Activated gamma-delta T cell treated with anti-CD3 and anti-CD28 coated beads, Interleukin-2, amount 50 U/mL, for 16 hours (primary cell): ENCODE data around the gene TYW1.
"Not testable (repeated sequence)": the region's sequence is repeated elsewhere in the genome, so short reads cannot be mapped to it uniquely, and the experiment has no call there.

Source experiments
- DNase-seq: peaks from one replicate; pipeline ENCODE4 v3.0.0-alpha.2; 2020; ENCODE audit warnings: low read depth

The TYW1 gene

DNA sequence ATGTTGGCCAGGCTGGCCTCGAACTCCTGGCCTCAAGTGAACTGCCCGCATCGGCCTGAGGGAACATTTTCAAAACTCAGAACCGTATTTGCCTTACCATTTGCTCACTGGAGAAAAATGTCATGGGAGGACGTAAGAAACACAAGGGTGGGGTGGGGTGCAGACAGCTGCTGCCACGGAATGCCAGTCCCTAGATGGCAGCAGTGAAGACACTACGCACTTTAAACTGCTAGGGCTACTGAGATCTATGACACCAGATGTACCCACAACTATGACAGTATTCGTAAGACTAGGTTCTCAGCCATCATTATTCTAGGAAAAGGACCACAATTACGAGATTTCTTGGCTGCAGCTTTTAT is 2.0 kb upstream of the TYW1 start:
- DNase-seq = peak; percentile 19

DNA sequence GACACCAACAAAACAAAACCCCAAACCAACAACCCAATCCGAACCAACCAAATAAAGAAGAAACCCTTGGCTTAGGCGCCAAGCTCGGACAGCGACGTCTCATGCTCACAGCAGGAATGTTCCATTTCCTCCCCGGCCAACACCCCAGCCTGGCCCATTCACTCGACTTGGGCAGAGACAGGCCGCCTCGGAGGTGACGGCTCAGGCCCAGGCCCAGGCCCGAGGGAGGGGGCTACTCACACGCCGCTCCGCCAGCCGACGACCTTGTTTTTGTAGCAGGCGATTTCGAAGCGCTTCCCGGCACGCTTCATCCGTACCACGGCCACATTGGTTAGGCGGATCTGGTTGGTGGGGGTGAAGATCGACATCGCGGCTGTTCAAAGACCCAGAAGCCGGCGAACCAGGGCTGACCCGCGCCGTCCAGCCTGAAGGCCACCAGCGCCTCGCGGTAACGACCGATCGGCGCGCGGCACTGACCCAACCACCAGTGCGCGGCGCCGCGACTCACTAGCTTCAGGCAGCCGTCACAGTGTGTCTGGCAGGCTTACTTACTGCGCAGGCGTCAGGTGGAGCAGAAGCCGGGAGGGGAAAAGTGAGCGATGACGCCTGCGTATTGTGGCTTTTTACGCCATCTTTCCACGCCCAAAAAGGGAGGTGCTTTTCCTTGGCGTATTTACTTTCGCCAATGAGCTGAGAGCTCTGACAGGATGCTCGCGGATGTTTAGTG is 1.4 kb upstream of the TYW1 start, which contains the start of gene SBDS:
TSS of gene SBDS (minus strand) at position 537 of the 727 bp plus-strand sequence. CDS start at position 368, 169 bp downstream.
- peak; percentile 86 for DNase-seq

GRCh38 chr7:67000601-67001258 is 4.1 kb downstream of the TYW1 start:
- not testable (repeated sequence) for DNase-seq

DNA sequence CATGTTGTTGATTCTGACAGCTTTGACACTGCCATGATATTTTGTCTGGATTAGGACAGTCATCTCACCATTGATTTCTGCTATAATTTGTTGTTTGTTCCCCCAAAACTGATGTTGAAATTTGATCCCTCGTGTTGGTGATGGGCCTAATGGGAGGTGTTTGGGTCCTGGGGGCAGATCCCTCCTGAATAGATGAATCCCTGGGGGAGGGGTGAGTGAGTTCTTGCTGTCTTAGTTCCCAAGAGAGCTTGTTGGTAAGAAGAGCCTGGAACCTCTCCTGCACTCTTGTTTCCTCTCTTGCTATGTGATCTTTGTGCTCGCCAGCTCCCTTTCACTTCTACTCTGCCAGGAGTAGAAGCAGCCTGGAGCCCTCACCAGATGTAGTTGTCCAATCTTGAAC is 7.5 kb downstream of the TYW1 start:
- DNase-seq = not testable (repeated sequence)

DNA sequence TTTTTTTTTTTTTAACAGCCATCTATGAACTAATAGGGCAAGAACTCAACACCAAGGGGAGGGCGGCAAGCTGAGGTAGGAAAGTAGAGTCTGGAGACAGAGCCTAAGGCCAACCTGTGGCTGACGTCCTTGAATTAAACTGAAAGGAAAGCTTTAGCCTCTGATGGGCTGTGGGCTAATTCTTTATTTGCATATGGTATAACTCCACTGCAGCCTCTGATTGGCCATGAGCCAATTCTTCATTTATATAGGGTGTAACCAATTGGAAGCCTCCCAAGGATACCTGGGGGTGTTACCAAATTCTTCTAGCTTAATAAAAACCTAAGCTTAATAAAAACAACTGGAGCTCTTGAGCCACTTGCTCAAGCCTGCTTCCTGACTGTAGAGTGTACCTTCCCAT is 10.3 kb downstream of the TYW1 start:
- DNase-seq = no peak

DNA sequence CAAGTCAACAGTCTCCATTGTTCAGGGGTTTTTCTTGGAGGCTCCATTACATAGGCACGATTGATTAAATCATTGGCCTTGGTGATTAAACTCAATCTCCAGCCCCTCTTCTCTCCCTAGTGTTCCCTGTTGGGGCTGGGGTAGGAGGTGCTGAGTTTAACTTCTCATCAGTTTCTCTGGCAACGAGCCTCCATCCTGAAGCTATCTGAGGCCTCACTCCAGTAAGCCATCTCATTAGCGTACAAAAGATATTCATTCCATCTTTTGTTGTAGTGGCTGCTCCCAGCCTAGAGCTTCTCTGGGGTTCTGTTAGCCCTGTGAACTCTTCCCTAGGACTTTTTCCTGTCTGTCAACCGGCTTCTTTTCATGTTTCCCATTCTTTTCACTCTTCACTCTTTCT is 11.6 kb downstream of the TYW1 start:
- DNase-seq = no peak

DNA sequence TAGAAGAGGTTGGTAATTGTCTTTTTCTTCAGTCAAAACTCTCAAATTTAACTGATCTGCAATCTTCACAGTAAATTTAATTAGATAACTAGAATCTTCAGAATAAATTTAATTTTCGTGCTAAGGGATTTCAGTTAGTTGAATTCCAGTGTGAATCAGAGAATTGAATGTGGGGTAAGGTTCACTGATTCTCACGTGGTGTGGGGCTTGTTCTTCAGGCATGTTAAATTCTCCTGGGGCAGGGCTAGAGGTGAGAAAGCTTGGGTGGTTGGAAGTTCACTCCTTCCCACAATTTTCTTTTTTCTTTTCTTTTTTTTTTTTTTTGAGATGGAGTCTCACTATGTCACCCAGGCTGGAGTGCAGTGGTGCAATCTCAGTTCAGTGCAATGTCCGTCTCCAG is 13.0 kb downstream of the TYW1 start:
- DNase-seq = not testable (repeated sequence)

DNA sequence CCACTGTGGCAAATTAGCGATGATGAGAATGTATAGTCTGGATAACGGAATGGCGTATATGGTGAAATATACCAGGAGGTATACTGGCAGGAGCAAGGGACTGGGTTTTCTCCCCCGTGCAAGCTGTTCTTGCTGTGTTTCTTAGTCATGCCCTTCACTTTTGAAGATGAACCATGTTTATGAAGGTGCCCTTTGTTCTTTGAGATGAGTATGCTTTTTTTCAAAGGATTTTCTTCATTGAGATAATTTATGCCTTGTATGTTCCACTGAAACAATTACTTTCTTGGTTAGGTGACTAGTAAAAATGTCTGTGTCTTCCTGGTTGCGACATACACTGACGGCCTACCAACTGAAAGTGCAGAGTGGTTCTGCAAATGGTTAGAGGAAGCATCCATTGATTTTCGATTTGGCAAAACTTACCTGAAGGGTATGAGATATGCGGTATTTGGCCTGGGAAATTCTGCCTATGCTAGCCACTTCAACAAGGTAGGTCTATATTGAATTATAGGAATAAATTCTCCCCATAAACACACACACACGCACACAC is 17.5 kb downstream of the TYW1 start:
- DNase-seq = not testable (repeated sequence)

DNA sequence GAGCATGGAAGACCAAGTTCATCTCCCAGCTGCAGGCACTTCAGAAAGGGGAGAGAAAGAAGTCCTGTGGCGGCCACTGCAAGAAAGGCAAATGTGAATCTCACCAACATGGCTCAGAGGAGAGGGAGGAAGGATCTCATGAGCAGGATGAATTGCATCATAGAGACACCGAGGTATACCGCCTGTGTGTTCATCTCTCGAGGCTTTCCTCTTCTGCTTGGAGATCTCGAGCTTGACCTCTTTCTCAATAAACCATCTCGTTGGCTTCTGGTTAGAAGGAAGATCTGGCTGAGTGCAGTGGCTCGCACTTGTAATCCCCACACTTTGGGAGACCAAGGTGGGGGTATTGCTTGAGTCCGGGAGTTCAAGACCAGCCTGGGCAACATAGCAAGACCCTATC is 21.3 kb downstream of the TYW1 start:
- DNase-seq = not testable (repeated sequence)

DNA sequence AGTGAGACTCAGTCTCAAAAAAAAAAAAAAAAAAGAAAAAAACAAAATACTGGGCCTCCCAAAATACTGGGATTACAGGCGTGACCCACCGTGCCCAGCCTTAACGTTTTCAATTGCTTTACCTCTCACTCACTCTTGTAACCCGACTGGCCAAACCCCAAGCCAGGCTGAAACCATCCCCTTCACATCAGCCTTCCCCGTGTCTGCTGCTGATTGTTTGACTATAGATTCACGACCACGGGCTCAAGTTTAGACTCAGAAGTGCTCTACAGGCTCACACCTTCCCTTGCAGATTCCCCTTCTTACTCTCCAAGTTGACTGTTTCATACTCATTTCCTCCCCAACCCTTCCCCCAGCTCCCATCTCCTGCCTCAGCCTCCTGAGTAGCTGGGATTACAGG is 22.3 kb downstream of the TYW1 start:
- no peak for DNase-seq

DNA sequence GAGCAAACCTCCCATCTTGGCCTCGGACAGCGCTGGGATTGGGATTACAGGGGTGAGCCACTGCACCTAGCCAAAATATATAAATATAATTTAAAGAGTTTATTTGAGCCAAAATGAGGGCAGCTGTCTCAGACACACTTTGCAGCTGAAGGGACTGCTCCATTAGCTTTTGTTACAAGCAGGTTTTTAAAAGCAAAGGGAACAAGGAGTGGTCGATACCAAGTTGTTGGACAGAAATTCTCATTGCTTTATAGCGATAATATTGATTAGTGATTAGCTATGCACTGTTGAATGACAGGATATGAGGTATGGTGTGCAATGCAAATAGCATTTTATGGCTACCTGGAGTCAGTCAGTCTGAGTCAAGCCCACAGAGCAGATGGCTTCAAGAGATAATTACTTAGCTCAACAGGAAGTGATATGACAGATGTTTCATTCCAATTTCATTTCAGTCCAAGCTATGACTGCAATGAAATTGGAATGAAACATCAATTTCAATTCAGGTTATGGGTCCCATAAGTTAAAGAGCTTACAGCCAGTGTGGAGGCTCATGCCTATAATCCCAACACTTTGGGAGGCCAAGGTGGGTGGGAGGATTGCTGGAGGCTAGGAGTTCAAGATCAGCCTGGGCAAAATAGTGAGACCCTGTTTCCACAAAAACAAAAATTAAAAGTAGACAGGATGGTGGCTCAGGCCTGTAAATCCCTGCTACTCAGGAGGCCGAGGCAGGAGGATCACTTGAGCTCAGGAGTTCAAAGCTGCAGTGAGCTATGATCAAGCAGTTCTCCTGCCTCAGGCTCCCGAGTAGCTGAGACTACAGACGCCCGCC is 23.1 kb downstream of the TYW1 start:
- no peak for DNase-seq

DNA sequence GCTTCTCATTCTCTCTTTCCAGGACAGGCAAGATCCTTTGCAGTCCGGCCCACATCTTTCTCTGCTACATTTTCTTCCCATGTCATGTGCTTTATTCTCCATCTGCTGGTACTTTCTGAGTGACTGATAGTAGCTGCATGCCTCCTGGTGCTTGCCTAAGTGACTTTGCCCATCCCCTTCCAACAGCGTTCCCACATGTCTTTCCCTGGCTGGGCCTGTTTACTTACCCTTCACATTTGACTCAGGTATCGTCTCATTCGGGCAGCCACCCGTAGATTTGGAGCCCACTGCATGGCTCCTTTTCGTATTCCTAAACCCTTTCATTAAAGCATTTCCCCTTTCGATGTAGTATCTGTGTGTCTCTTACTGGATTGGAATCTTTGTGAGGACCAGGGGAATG is 24.6 kb downstream of the TYW1 start:
- no peak for DNase-seq

GRCh38 chr7:67022511-67022910 is 25.9 kb downstream of the TYW1 start:
- DNase-seq = no peak

- not testable (repeated sequence) for DNase-seq
Measured at GRCh38 chr7:67025459-67025858, 28.8 kb downstream of the TYW1 start.

- not testable (repeated sequence) for DNase-seq
Measured at GRCh38 chr7:67031685-67032084, 35.1 kb downstream of the TYW1 start.

- no peak for DNase-seq
Measured at GRCh38 chr7:67033251-67033650, 36.6 kb downstream of the TYW1 start.

DNA sequence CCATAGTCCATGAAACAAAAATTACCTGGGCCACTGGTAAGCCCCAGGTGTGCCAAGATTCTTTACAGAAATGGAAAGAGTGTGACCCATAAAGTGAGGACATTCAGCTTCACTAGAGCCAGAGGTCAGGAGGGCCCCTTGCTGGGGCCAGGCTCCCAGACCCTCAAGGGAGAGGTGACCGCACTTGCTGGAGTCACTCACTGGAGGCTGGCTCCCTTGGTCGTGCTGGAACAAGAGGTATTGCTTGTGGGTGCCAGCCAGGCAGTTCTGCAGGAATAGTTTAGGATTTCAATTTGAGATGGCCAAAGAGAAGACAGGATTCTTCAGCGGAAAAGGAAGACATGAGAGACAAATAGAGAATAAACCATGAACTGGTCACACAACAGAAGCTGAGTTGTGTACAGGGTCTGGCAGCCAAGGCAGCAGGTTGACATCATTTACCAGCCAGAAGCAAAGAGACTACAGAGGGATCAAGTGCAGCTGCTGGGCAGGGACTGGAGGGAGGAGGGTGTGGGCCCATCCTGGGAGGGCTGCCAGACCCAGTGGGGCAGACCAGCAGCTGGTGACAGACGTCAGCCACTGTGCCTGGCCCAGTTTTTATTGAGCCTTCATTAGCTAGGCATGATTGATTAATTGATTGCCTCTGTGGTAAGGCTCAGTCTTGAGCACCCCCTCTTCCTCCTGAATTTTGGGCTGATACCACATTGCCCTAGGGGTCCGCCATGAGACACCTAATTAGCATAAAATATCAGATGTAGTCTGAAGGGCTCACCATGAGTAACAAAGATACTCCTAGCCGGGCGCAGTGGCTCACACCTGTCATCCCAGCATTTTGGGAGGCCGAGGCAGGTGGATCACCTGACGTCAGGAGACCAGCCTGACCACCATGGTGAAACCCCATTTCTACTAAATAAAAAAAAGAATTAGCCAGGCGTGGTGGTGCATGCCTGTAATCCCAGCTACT is 40.1 kb downstream of the TYW1 start:
- DNase-seq = not testable (repeated sequence)

GRCh38 chr7:67040832-67041231 is 44.2 kb downstream of the TYW1 start:
- not testable (repeated sequence) for DNase-seq

DNA sequence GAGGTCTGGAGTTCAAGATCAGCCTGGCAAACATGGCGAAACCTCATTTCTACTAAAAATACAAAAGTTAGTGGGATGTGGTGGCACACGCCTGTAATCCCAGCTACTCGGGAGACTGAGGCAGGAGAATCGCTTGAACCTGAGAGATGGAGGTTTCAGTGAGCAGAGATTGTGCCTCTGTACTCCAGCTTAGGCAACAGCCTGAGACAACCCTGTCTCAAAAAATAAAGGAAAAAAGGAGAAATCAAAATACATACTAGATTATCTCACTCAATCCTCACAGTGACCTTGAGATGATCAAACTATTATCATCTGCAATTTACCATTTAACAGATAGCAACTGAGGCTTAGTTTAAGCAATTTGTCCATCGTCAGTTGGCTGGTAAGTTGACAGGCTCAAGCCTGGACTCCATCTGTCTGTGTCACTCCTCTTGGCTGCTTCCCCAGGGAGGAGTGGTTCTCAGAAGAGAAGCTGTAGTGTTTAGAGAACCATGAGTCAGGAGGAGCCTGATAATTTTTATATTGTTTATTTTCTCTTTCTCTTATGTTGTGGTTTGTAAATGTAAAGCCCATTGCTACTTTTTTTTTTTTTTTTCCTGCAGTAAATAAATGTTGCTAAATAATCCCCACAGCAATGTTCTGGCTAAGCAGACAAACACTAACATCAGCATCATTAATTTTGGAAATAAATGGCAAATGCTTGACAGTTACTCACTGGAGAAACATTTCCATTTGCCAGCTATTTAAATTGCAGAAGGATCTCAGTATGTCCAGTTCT is 46.3 kb downstream of the TYW1 start:
- not testable (repeated sequence) for DNase-seq

DNA sequence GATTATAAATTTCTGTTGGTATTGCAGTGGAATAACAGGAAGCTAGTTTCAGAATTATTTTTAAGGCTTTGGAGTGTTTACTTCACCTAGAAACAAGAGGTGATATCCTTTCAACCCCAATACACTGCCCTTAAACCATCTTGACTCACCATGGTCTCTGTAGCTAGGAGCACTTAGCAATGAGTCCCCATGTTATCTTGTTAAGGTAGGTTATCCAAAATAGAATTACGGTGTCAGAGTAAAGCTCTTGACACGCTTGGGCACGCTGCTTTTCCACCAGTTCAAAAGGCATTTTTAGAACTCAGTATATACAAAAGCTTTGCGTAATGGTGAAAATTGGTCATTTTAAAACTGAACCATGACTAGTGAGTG is 46.9 kb downstream of the TYW1 start:
- DNase-seq = not testable (repeated sequence)
